ENCODE results near the gene FCRL3. TPM values are rescaled to one million over a fixed set of nuclear protein-coding genes. Genes with fewer than 3 reads are reported as not detected.

FCRL3 gene
- total RNA-seq, 4 donors from 2014 or later, result 0.33 TPM; not detected in 3

- Histone ChIP-seq H3K4me3 (no peak overlapping the region), H3K27ac (replicated peaks in 1 of 4) (no peak overlapping the region), H3K36me3 (no peaks in the 10 kb centered on the region), H3K4me1 (no peaks in the 10 kb centered on the region), H3K9me3 (peaks cover 0 to 19% (median 17%) of the 10 kb centered on the region in 4 donors), H3K27me3 (no peaks in the 10 kb centered on the region)
- TF ChIP-seq EP300 (IDR thresholded peaks at IDR 0.05), result no peak
- no peak for TF ChIP-seq POLR2AphosphoS5 (IDR thresholded peaks at IDR 0.05)
- no peak for TF ChIP-seq CTCF (IDR thresholded peaks at IDR 0.05)
- TF ChIP-seq POLR2A (IDR thresholded peaks at IDR 0.05; ENCODE audit: low read depth), result no peak
- intact Hi-C loops (cut with DNase I), result no loop called here
- DNase-seq (ENCODE audit: extremely low spot score), result no peak
Measured at GRCh38 chr1:157671895-157672294, 28.7 kb downstream of the FCRL3 start.

- no peak overlapping the region for H3K27ac ChIP-seq (replicated peaks in 1 of 4)
- intact Hi-C loops (cut with DNase I), result no loop called here
- H3K27me3 ChIP-seq, result no peaks in the 10 kb centered on the region
- TF ChIP-seq POLR2A (IDR thresholded peaks at IDR 0.05; ENCODE audit: low read depth), result no peak
- TF ChIP-seq EP300 (IDR thresholded peaks at IDR 0.05), result no peak
- no peak for TF ChIP-seq CTCF (IDR thresholded peaks at IDR 0.05)
- TF ChIP-seq POLR2AphosphoS5 (IDR thresholded peaks at IDR 0.05), result no peak
- no peaks in the 10 kb centered on the region for H3K36me3 ChIP-seq
- 85% methylated on average over 3 of the region's 3 CpGs for WGBS
- H3K4me1 ChIP-seq, result no peaks in the 10 kb centered on the region
- H3K4me3 ChIP-seq, result no peak overlapping the region
- DNase-seq (ENCODE audit: extremely low spot score), result no peak
- no peaks in the 10 kb centered on the region for H3K9me3 ChIP-seq
Measured at GRCh38 chr1:157659576-157660247, 40.9 kb downstream of the FCRL3 start.

GRCh38 chr1:157658571-157658970, 42.0 kb downstream of the FCRL3 start:
- intact Hi-C loops (cut with DNase I), result no loop called here
- no peak for TF ChIP-seq EP300 (IDR thresholded peaks at IDR 0.05)
- no peak for TF ChIP-seq CTCF (IDR thresholded peaks at IDR 0.05)
- TF ChIP-seq POLR2A (IDR thresholded peaks at IDR 0.05; ENCODE audit: low read depth), result no peak
- TF ChIP-seq POLR2AphosphoS5 (IDR thresholded peaks at IDR 0.05), result no peak

GRCh38 chr1:157653494-157653873, 47.1 kb downstream of the FCRL3 start:
- Histone ChIP-seq H3K4me1 (no peaks in the 10 kb centered on the region), H3K4me3 (no peak overlapping the region), H3K9me3 (no peaks in the 10 kb centered on the region), H3K27me3 (no peaks in the 10 kb centered on the region), H3K36me3 (no peaks in the 10 kb centered on the region), H3K27ac (replicated peaks in 1 of 4) (no peak overlapping the region)
- WGBS, result 61% methylated on average over 3 of the region's 3 CpGs
- DNase-seq (ENCODE audit: extremely low spot score), result no peak
- TF ChIP-seq POLR2A (IDR thresholded peaks at IDR 0.05; ENCODE audit: low read depth) (no peak), EP300 (IDR thresholded peaks at IDR 0.05) (no peak), CTCF (IDR thresholded peaks at IDR 0.05) (no peak), POLR2AphosphoS5 (IDR thresholded peaks at IDR 0.05) (no peak)
- intact Hi-C loops (cut with DNase I), result no loop called here

More at GRCh38 chr1:157658571-157658970, 42.0 kb downstream of the FCRL3 start:
- Histone ChIP-seq H3K27ac (replicated peaks in 1 of 4) (no peak overlapping the region), H3K9me3 (no peaks in the 10 kb centered on the region), H3K4me3 (no peak overlapping the region), H3K36me3 (no peaks in the 10 kb centered on the region), H3K4me1 (no peaks in the 10 kb centered on the region), H3K27me3 (no peaks in the 10 kb centered on the region)
- 81% methylated on average over 3 of the region's 3 CpGs for WGBS
- no peak for DNase-seq (ENCODE audit: extremely low spot score)

Data from esophagus muscularis mucosa (tissue), 4 donors.